Kidney epithelial cell (primary cell): ENCODE data around the gene KRTCAP2. TPM values are rescaled to one million over a fixed set of nuclear protein-coding genes. Genes with fewer than 3 reads are reported as not detected.
"Not testable (repeated sequence)": the region's sequence is repeated elsewhere in the genome, so short reads cannot be mapped to it uniquely, and the experiment has no call there.

Experiments used
- DNase-seq: peaks from one replicate; pipeline ENCODE4 v3.0.0-alpha.2; 2010; ENCODE audit warnings: low read depth
- H3K27me3 ChIP-seq: 2 replicates; pipeline ENCODE4 v1.6.0; 2011; ENCODE audit warnings: low read length; ENCODE audit not compliant: control insufficient read depth, insufficient read depth
- H3K36me3 ChIP-seq: 2 replicates; pipeline ENCODE4 v1.5.1; 2011; ENCODE audit warnings: low read length; ENCODE audit not compliant: control insufficient read depth, insufficient read depth
- H3K4me3 ChIP-seq: 2 replicates; pipeline ENCODE4 v1.5.1; 2011; ENCODE audit warnings: low read depth, mild to moderate bottlenecking, control low read depth, low read length
- CTCF ChIP-seq: IDR thresholded peaks from 2 replicates; pipeline ENCODE4 v1.5.1; 2011; ENCODE audit warnings: mild to moderate bottlenecking, moderate library complexity, low read length, control low read depth, inconsistent platforms; ENCODE audit not compliant: insufficient read depth, poor library complexity, severe bottlenecking
- total RNA-seq: library from RNA; depleted of rRNA; stranded (reverse); fragments of >200 nt; gene quantifications from 2 replicates; pipeline ENCODE4 v1.2.3, GENCODE V29; 2015

Gene KRTCAP2
- total RNA-seq, 1 donor from 2014 or later = 207 TPM

- no peak for TF ChIP-seq CTCF
- no peak for DNase-seq
- peaks cover 7% of the 10 kb centered on the region for H3K36me3 ChIP-seq
- peak overlapping the region; percentile 55 for H3K4me3 ChIP-seq
- no peaks in the 10 kb centered on the region for H3K27me3 ChIP-seq
Measured at GRCh38 chr1:155195201-155196102, 22.3 kb upstream of the KRTCAP2 start.

- not testable (repeated sequence) for DNase-seq, H3K36me3 ChIP-seq, H3K27me3 ChIP-seq
- peak overlapping the region; percentile 55 for H3K4me3 ChIP-seq
Measured at GRCh38 chr1:155193991-155194240, 20.8 kb upstream of the KRTCAP2 start.

GRCh38 chr1:155193275-155193990, 20.3 kb upstream of the KRTCAP2 start:
- H3K36me3 ChIP-seq = peaks cover 7% of the 10 kb centered on the region
- TF ChIP-seq CTCF = peak; percentile 99
- H3K4me3 ChIP-seq = peak overlapping the region; percentile 55
- H3K27me3 ChIP-seq = no peaks in the 10 kb centered on the region
- no peak for DNase-seq

- Histone ChIP-seq H3K36me3 (peaks cover 3% of the 10 kb centered on the region), H3K4me3 (peak overlapping the region; percentile 2), H3K27me3 (no peaks in the 10 kb centered on the region)
- TF ChIP-seq CTCF = no peak
- DNase-seq = no peak
Measured at GRCh38 chr1:155192346-155193274, 19.5 kb upstream of the KRTCAP2 start.

GRCh38 chr1:155191904-155192303, 18.8 kb upstream of the KRTCAP2 start:
- peaks cover 3% of the 10 kb centered on the region for H3K36me3 ChIP-seq
- TF ChIP-seq CTCF = no peak
- no peak for DNase-seq
- no peak overlapping the region for H3K4me3 ChIP-seq
- no peaks in the 10 kb centered on the region for H3K27me3 ChIP-seq

GRCh38 chr1:155189926-155190325, 16.8 kb upstream of the KRTCAP2 start:
- not testable (repeated sequence) for H3K36me3 ChIP-seq, DNase-seq, H3K4me3 ChIP-seq, H3K27me3 ChIP-seq
